ENCODE measurements around the gene SYT2. TPM values are rescaled to one million over a fixed set of nuclear protein-coding genes. Genes with fewer than 3 reads are reported as not detected.

SYT2 gene
- total and polyA plus RNA-seq, 10 of the 15 experiments (the other 5 are each of a cell fraction or from before 2014, with no cell fraction given), result not detected

GRCh38 chr1:202679406-202680177 is 30.7 kb downstream of the SYT2 start:
- POLR2A ChIA-PET, result no interaction called here

More at GRCh38 chr1:202679406-202680177, 30.7 kb downstream of the SYT2 start:
- ATAC-seq (no peak), DNase-seq (ENCODE audit: low read depth, low spot score) (no peak), FAIRE-seq (no peak)
- Histone ChIP-seq H3K4me1 (ENCODE audit: control insufficient read depth, insufficient read depth, low read length) (no peaks in the 10 kb centered on the region), H3K9ac (ENCODE audit: control insufficient read depth, insufficient read depth, low read length) (no peak overlapping the region), H3K4me2 (ENCODE audit: control insufficient read depth, insufficient read depth) (no peak overlapping the region), H3K79me2 (ENCODE audit: control insufficient read depth, insufficient read depth, low read length) (no peaks in the 10 kb centered on the region), H4K20me1 (ENCODE audit: control insufficient read depth, insufficient read depth) (no peaks in the 10 kb centered on the region), H3K27ac (ENCODE audit: control insufficient read depth, insufficient read depth) (no peak overlapping the region), H2AFZ (ENCODE audit: control insufficient read depth, low read depth, low read length) (no peak overlapping the region), H3K36me3 (ENCODE audit: control insufficient read depth in 2 of 2, insufficient read depth in 2 of 2, low read length in 1 of 2) (no peaks in the 10 kb centered on the region), H3K4me3 (no peak overlapping the region), H3K27me3 (replicated peaks in 1 of 2; ENCODE audit: control insufficient read depth in 2 of 2, insufficient read depth in 2 of 2, low read length in 1 of 2) (peaks cover 0 to 2% of the 10 kb centered on the region in 2 experiments; a peak in 2 of 4 replicates), H3K9me3 (replicated peaks; ENCODE audit: control insufficient read depth, insufficient read depth, low read length) (peaks cover 3% of the 10 kb centered on the region; the same call in 1 of the 3 replicates)
- RAD21 ChIA-PET (ENCODE audit: unreplicated experiment), result interaction anchor here (1.2 kb wide), 1 partner anchor 8 kb away, joined by 3 read pairs; no protein-coding TSS in a partner anchor
- BruUV-seq (replicated peaks), result no TSS peak
- CTCF ChIA-PET, result interaction anchor here (0.7 to 1.0 kb wide), 4 partner anchors 8 to 41 kb away, joined by 3 read pairs; no protein-coding TSS in a partner anchor
- intact Hi-C loops (cut with micrococcal nuclease; ENCODE audit: unreplicated experiment) (no loop called here), in situ Hi-C loops (cut with MboI) (no loop called here)
- TF ChIP-seq LARP7 (IDR thresholded peaks at IDR 0.05), result no peak
- TF ChIP-seq MTA3 (IDR thresholded peaks at IDR 0.05; ENCODE audit: borderline replicate concordance, low read length), result no peak
- TF ChIP-seq REST (IDR thresholded peaks at IDR 0.05; ENCODE audit: low read depth, low read length), result no peak
- no peak for TF ChIP-seq FOS (IDR thresholded peaks at IDR 0.05; ENCODE audit: borderline replicate concordance, extremely low read depth, insufficient read length)
- no peak for TF ChIP-seq GATAD2B (conservative IDR thresholded peaks at IDR 0.05; ENCODE audit: low read depth)
- TF ChIP-seq ZBTB4 (CRISPR knock-in tag; IDR thresholded peaks at IDR 0.05), result no peak
- TF ChIP-seq RELB (IDR thresholded peaks at IDR 0.05; ENCODE audit: low read depth), result no peak
- no peak for TF ChIP-seq YY1 (IDR thresholded peaks at IDR 0.05; ENCODE audit: low read depth, low read length)
- no peak for TF ChIP-seq CHD4 (IDR thresholded peaks at IDR 0.05)
- SMC1A ChIA-PET (ENCODE audit: uncharacterized antibody, unreplicated experiment), result interaction anchor here (0.6 kb wide), 2 partner anchors 12 to 1819 kb away, joined by 3 read pairs; no protein-coding TSS in a partner anchor
- 16% methylated on average over 4 of the region's 4 CpGs for WGBS (ENCODE audit: insufficient coverage, insufficient replicate concordance, low lambda C conversion rate, missing lambda C conversion rate)
